H1 (cell line): ENCODE measurements around the gene MPPED1. TPM values are rescaled to one million over a fixed set of nuclear protein-coding genes. Genes with fewer than 3 reads are reported as not detected.

ENCODE experiments used
- CTCF ChIA-PET: fragments of 300-600 bp; sonication (Branson Sonifier 250); formaldehyde crosslinking; loops from one replicate; lab custom pipeline; 2021; ENCODE audit not compliant: partially characterized antibody; lab: Charles Lee
- POLR2A ChIA-PET: fragments of 300-600 bp; sonication (Branson Sonifier 250); formaldehyde crosslinking; loops from one replicate; lab custom pipeline; 2021; ENCODE audit warnings: inconsistent platforms; ENCODE audit not compliant: partially characterized antibody; lab: Charles Lee
- DNase-seq, 2 experiments: peaks; one replicate each; pipeline versions ENCODE4 v3.0.0 to v3.0.0-alpha.2; 2010 to 2022; ENCODE audit warnings: low spot score in 2 of 2, low read depth in 1 of 2, mixed read lengths in 1 of 2
- FAIRE-seq: peaks from 2 replicates; lab custom pipeline; 2011; peaks lifted over from hg19 to GRCh38; lab: Jason Lieb, UNC
- H2AFZ ChIP-seq: 2 replicates; pipeline ENCODE4 v1.8.1; 2012; ENCODE audit warnings: low read length, inconsistent platforms
- H2AK5ac ChIP-seq: 2 replicates; pipeline ENCODE4 v1.6.1; 2013; ENCODE audit warnings: low read depth, low read length
- H2BK120ac ChIP-seq: replicated peaks from 2 replicates; pipeline ENCODE3; 2013; ENCODE audit warnings: low read depth, low read length, inconsistent platforms
- H2BK12ac ChIP-seq: 2 replicates; pipeline ENCODE4 v1.6.1; 2013; ENCODE audit warnings: low read depth, low read length
- H2BK15ac ChIP-seq: 2 replicates; pipeline ENCODE4 v1.6.1; 2013; ENCODE audit warnings: low read length
- H2BK20ac ChIP-seq: 2 replicates; pipeline ENCODE4 v1.6.1; 2013; ENCODE audit warnings: low read length
- H2BK5ac ChIP-seq: 2 replicates; pipeline ENCODE4 v1.6.1; 2013; ENCODE audit warnings: low read depth, low read length
- H3K14ac ChIP-seq: 2 replicates; pipeline ENCODE4 v1.6.1; 2013; ENCODE audit warnings: inconsistent platforms; ENCODE audit not compliant: insufficient read length
- H3K18ac ChIP-seq: 2 replicates; pipeline ENCODE4 v1.6.1; 2013; ENCODE audit warnings: low read length; ENCODE audit errors: extremely low read depth
- H3K23ac ChIP-seq: 2 replicates; pipeline ENCODE4 v1.6.1; 2013; ENCODE audit warnings: inconsistent platforms; ENCODE audit not compliant: insufficient read length
- H3K23me2 ChIP-seq: 2 replicates; pipeline ENCODE4 v1.6.1; 2013; ENCODE audit warnings: low read depth, low read length
- H3K27ac ChIP-seq: 2 replicates; pipeline ENCODE4 v1.6.1; 2011; ENCODE audit warnings: low read depth, low read length, inconsistent platforms
- H3K27me3 ChIP-seq, 4 experiments: replicated peaks in 1 of 4; 1 replicate in 1 of 4; 2 replicates in 3 of 4; pipeline versions ENCODE4 v1.6.1 to v1.8.1; 2011 to 2013; ENCODE audit warnings: low read length in 3 of 4, mild to moderate bottlenecking in 3 of 4, inconsistent platforms in 2 of 4, mixed read lengths in 2 of 4, moderate library complexity in 1 of 4; ENCODE audit not compliant: control insufficient read depth in 3 of 4, insufficient read depth in 3 of 4; ENCODE audit errors: extremely low read depth in 1 of 4
- H3K36me3 ChIP-seq, 4 experiments: 2 replicates each; pipeline versions ENCODE4 v1.6.1 to v1.8.1; 2011 to 2013; ENCODE audit warnings: mild to moderate bottlenecking in 4 of 4, low read length in 3 of 4, moderate library complexity in 2 of 4, control low read depth in 1 of 4, inconsistent platforms in 1 of 4; ENCODE audit not compliant: insufficient read depth in 4 of 4, control insufficient read depth in 2 of 4
- H3K4ac ChIP-seq: replicated peaks from 2 replicates; pipeline ENCODE3; 2013; ENCODE audit warnings: low read length, low read depth, mixed read lengths, inconsistent platforms; ENCODE audit not compliant: insufficient read length
- H3K4me1 ChIP-seq, 4 experiments: replicated peaks in 1 of 4; 1 replicate in 1 of 4; 2 replicates in 3 of 4; pipeline versions ENCODE4 v1.6.1 to v1.8.1; 2011 to 2013; ENCODE audit warnings: low read length in 3 of 4, inconsistent platforms in 2 of 4, mixed read lengths in 1 of 4; ENCODE audit not compliant: insufficient read depth in 4 of 4, control insufficient read depth in 3 of 4
- H3K4me2 ChIP-seq, 2 experiments: 2 replicates each; pipeline versions ENCODE4 v1.6.1 to v1.8.1; 2011 to 2013; ENCODE audit warnings: low read depth in 2 of 2, low read length in 2 of 2, control low read depth in 1 of 2, inconsistent platforms in 1 of 2, mild to moderate bottlenecking in 1 of 2; ENCODE audit not compliant: insufficient read depth in 1 of 2
- H3K4me3 ChIP-seq, 4 experiments: fragments of 200-600, 300-600 bp in 1 of 4; sonication (generic), shearing (Covaris generic), sonication (Bioruptor Twin) in 1 of 4; 2 replicates each; pipeline versions ENCODE4 v1.5.1 to v1.8.1; 2011 to 2016; ENCODE audit warnings: low read length in 4 of 4, low read depth in 3 of 4, control low read depth in 2 of 4, inconsistent platforms in 2 of 4, mild to moderate bottlenecking in 2 of 4, mixed read lengths in 1 of 4, moderate library complexity in 1 of 4; ENCODE audit not compliant: insufficient read depth in 2 of 4; ENCODE audit errors: extremely low read depth in 1 of 4
- H3K56ac ChIP-seq: replicated peaks from 2 replicates; pipeline ENCODE3; 2013; ENCODE audit warnings: low read depth, mild to moderate bottlenecking, mixed read lengths, low read length, inconsistent platforms; ENCODE audit not compliant: insufficient read length
- H3K79me1 ChIP-seq: 2 replicates; pipeline ENCODE4 v1.6.1; 2013; ENCODE audit warnings: low read depth, low read length, control low read depth
- H3K79me2 ChIP-seq, 2 experiments: 2 replicates each; pipeline versions ENCODE4 v1.6.1 to v1.8.1; 2012 to 2013; ENCODE audit warnings: low read length in 2 of 2, mild to moderate bottlenecking in 2 of 2, inconsistent platforms in 1 of 2; ENCODE audit not compliant: insufficient read depth in 2 of 2, control insufficient read depth in 1 of 2
- H3K9ac ChIP-seq, 4 experiments: replicated peaks in 1 of 4; 1 replicate in 1 of 4; 2 replicates in 3 of 4; pipeline versions ENCODE4 v1.6.1 to v1.8.1; 2011 to 2013; ENCODE audit warnings: low read depth in 3 of 4, low read length in 3 of 4, control low read depth in 2 of 4, mild to moderate bottlenecking in 2 of 4, moderate library complexity in 2 of 4, inconsistent platforms in 1 of 4; ENCODE audit errors: extremely low read depth in 1 of 4
- H3K9me3 ChIP-seq, 2 experiments: 2 replicates each; pipeline versions ENCODE4 v1.6.1 to v1.8.1; 2012 to 2013; ENCODE audit warnings: mild to moderate bottlenecking in 2 of 2, moderate library complexity in 2 of 2, control low read depth in 1 of 2, inconsistent platforms in 1 of 2, low read depth in 1 of 2, low read length in 1 of 2, mixed read lengths in 1 of 2; ENCODE audit not compliant: insufficient read depth in 2 of 2
- H4K20me1 ChIP-seq, 2 experiments: replicated peaks in 1 of 2; 2 replicates each; pipeline versions ENCODE3 to v1.8.1; 2011 to 2013; ENCODE audit warnings: inconsistent platforms in 2 of 2, low read length in 2 of 2, mild to moderate bottlenecking in 1 of 2; ENCODE audit not compliant: insufficient read depth in 2 of 2, control insufficient read depth in 1 of 2
- H4K5ac ChIP-seq: 2 replicates; pipeline ENCODE4 v1.6.1; 2013; ENCODE audit warnings: low read length, low read depth, mixed read lengths, inconsistent platforms; ENCODE audit not compliant: insufficient read length
- H4K8ac ChIP-seq: 2 replicates; pipeline ENCODE4 v1.8.0; 2013; ENCODE audit warnings: mild to moderate bottlenecking, moderate library complexity, low read length, inconsistent platforms; ENCODE audit not compliant: insufficient read depth; ENCODE audit errors: extremely low read depth
- H4K91ac ChIP-seq: replicated peaks from 2 replicates; pipeline ENCODE3; 2013; ENCODE audit warnings: low read length, mixed read lengths, inconsistent platforms; ENCODE audit not compliant: insufficient read length
- CHD1 ChIP-seq: IDR thresholded peaks from 2 replicates; pipeline ENCODE4 v1.6.1; 2012; ENCODE audit warnings: low read depth, low read length, improper control_type of control experiment
- CHD2 ChIP-seq: IDR thresholded peaks from 2 replicates; pipeline ENCODE4 v1.6.1; 2012; ENCODE audit warnings: low read length, improper control_type of control experiment
- CTBP2 ChIP-seq: IDR thresholded peaks from 2 replicates; pipeline ENCODE4 v1.7.0; 2011; ENCODE audit warnings: borderline replicate concordance, mild to moderate bottlenecking, moderate library complexity, mixed read lengths, low read length; ENCODE audit not compliant: insufficient read depth, insufficient read length
- EGR1 ChIP-seq: IDR thresholded peaks from 2 replicates; pipeline ENCODE4 v1.6.1; 2011; ENCODE audit warnings: low read depth, low read length, borderline replicate concordance
- EZH2 ChIP-seq: fragments of 200-600 bp; sonication (generic); IDR thresholded peaks from 2 replicates; pipeline ENCODE4 v1.7.1; 2012; ENCODE audit warnings: low read depth, mild to moderate bottlenecking, moderate library complexity, low read length, inconsistent platforms; ENCODE audit not compliant: severe bottlenecking
- JUN ChIP-seq: IDR thresholded peaks from 2 replicates; pipeline ENCODE4 v1.6.1; 2011; ENCODE audit warnings: low read depth, mild to moderate bottlenecking, improper control_type of control experiment, low read length
- JUND ChIP-seq: IDR thresholded peaks from 2 replicates; pipeline ENCODE4 v1.6.1; 2011; ENCODE audit warnings: mild to moderate bottlenecking, improper control_type of control experiment, low read length
- KDM1A ChIP-seq: fragments of 200-600, 300-600 bp; sonication (generic); IDR thresholded peaks from 2 replicates; pipeline ENCODE4 v1.7.1; 2016; ENCODE audit warnings: mild to moderate bottlenecking, low read length, borderline replicate concordance
- MAFK ChIP-seq: IDR thresholded peaks from 2 replicates; pipeline ENCODE4 v1.6.1; 2012; ENCODE audit warnings: low read depth, mild to moderate bottlenecking, improper control_type of control experiment, low read length
- SAP30 ChIP-seq: fragments of 300-600 bp; sonication (generic); IDR thresholded peaks from 2 replicates; pipeline ENCODE4 v1.7.1; 2012; ENCODE audit warnings: low read length, moderate library complexity, mild to moderate bottlenecking, inconsistent platforms; ENCODE audit not compliant: insufficient read depth, insufficient replicate concordance
- SP2 ChIP-seq: IDR thresholded peaks from 2 replicates; pipeline ENCODE4 v1.6.1; 2012; ENCODE audit warnings: mild to moderate bottlenecking, low read length, inconsistent platforms
- TAF7 ChIP-seq: optimal IDR thresholded peaks from 2 replicates; pipeline ENCODE3; 2011; ENCODE audit warnings: low read depth, mild to moderate bottlenecking, inconsistent platforms, low read length, moderate library complexity, borderline replicate concordance
- TEAD4 ChIP-seq: IDR thresholded peaks from 2 replicates; pipeline ENCODE4 v1.6.1; 2012; ENCODE audit warnings: low read depth, low read length, inconsistent platforms, mixed read lengths
- WGBS, 2 experiments: shearing (Covaris generic) in 1 of 2; methylation state at CpG; one replicate each; pipeline versions ENCODE4 v1.1.6 to v1.1.7; 2013 to 2015; ENCODE audit warnings: low lambda C conversion rate in 2 of 2, mixed read lengths in 2 of 2, inconsistent platforms in 1 of 2, low coverage in 1 of 2, missing lambda C conversion rate in 1 of 2; ENCODE audit not compliant: insufficient replicate concordance in 2 of 2, insufficient coverage in 1 of 2, insufficient read length in 1 of 2; ENCODE audit errors: extremely low coverage in 1 of 2, missing lambda C conversion rate in 1 of 2; 5-methylcytosine and 5-hydroxymethylcytosine counted together
- polyA plus RNA-seq, 7 experiments: library from polyadenylated mRNA; depleted of rRNA in 3 of 7; stranded (reverse) in 5 of 7; unstranded in 2 of 7; fragments of >200 nt in 5 of 7; fragments of 200-250 nt in 2 of 7; gene quantifications; 1 replicate in 5 of 7; 2 replicates in 1 of 7; 4 replicates in 1 of 7; pipeline versions ENCODE4 v1.2.1 to v1.2.3, GENCODE V29; 2011 to 2013; ENCODE audit warnings: missing spikeins in 2 of 7, mixed read lengths in 2 of 7
- total RNA-seq: library from RNA; stranded (reverse); fragmentation: NEBNext Ultra II Directional; extraction: Animal tissue kit (Norgen Biotek cat#: 25700); gene quantifications from 2 replicates; pipeline ENCODE4 v1.2.1, GENCODE V29; 2021
- TF ChIP-seq, protein P1 (sequence below): IDR thresholded peaks from 2 replicates; pipeline ENCODE4 v1.6.1; 2011; ENCODE audit warnings: low read depth, mild to moderate bottlenecking, low read length; ENCODE audit not compliant: insufficient read depth

MPPED1 gene
- total and polyA plus RNA-seq, 2 of the 8 experiments (the other 6 are each of a cell fraction or from before 2014, with no cell fraction given): 0.29 to 0.37 TPM

DNA sequence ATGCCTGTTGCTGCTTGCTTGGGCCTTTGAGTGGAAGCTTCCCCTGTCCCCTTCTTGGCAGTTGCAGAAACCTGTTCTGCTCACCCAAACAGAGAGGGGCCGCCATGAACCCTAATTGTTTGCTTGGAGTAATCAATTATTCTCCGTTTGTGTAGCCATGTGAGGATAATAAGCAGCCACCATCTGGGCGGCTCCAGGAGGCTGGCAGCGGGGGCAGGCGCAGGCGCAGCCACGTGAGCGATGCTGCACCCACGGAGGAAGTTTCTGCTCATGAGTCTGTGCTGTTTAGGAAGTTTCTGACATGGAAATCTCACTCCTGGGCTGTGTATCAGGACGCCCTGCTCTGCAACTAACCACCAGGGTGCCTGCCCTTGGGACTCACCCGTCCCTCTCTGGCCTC is 90.1 kb downstream of the MPPED1 start:
- Histone ChIP-seq H3K4me3 (no peak overlapping the region), H3K4me1 (no peaks in the 10 kb centered on the region; a peak in 1 of 7 replicates), H3K36me3 (no peaks in the 10 kb centered on the region), H2AK5ac (no peak overlapping the region), H3K27me3 (no peaks in the 10 kb centered on the region), H2BK120ac (no peak overlapping the region), H4K91ac (no peak overlapping the region), H4K20me1 (peaks cover 0 to 7% of the 10 kb centered on the region in 2 experiments), H3K23me2 (peaks cover 29% of the 10 kb centered on the region; the same call in 1 of the 2 replicates), H3K4ac (no peak overlapping the region), H3K9ac (no peak overlapping the region), H3K9me3 (peaks cover 5 to 19% of the 10 kb centered on the region in 2 experiments; a peak in 2 of 4 replicates), H3K27ac (no peak overlapping the region), H3K18ac (no peak overlapping the region), H3K79me2 (no peaks in the 10 kb centered on the region), H4K8ac (no peak overlapping the region), H2AFZ (no peak overlapping the region), H4K5ac (no peak overlapping the region), H3K23ac (no peak overlapping the region), H3K79me1 (no peaks in the 10 kb centered on the region), H2BK12ac (no peak overlapping the region), H2BK5ac (no peak overlapping the region), H3K4me2 (no peak overlapping the region), H3K56ac (no peak overlapping the region), H3K14ac (no peak overlapping the region), H2BK15ac (no peak overlapping the region), H2BK20ac (no peak overlapping the region)
- 91% methylated on average over 11 of the region's 11 CpGs; no CpG with 5 or more reads in 1 of the 2 experiments for WGBS, 2 experiments
- POLR2A ChIA-PET: interaction anchor here (0.6 kb wide), 1 partner anchor 165 kb away, joined by 3 read pairs; no protein-coding TSS in a partner anchor
- DNase-seq: no peak
- CTCF ChIA-PET: no interaction called here
- FAIRE-seq: no peak
- TF ChIP-seq SAP30 (no peak), JUND (no peak), MAFK (no peak), TAF7 (no peak), CTBP2 (no peak), KDM1A (no peak; the same call in 1 of the 2 replicates), SP2 (no peak), TEAD4 (no peak), CHD2 (no peak), EZH2 (no peak), EGR1 (no peak), JUN (no peak), CHD1 (no peak)
- TF ChIP-seq, protein P1, sequence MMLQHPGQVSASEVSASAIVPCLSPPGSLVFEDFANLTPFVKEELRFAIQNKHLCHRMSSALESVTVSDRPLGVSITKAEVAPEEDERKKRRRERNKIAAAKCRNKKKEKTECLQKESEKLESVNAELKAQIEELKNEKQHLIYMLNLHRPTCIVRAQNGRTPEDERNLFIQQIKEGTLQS: no peak
